CD14-positive monocyte (primary cell): ENCODE data around the gene ARG1. TPM values are rescaled to one million over a fixed set of nuclear protein-coding genes. Genes with fewer than 3 reads are reported as not detected.

ENCODE experiments used
- DNase-seq, 3 donors: peaks; one replicate each; pipeline ENCODE4 v3.0.0-alpha.2; 2011 to 2022
- H2AFZ ChIP-seq: 2 replicates; pipeline ENCODE4 v1.6.0; 2012; ENCODE audit warnings: mild to moderate bottlenecking, low read depth, low read length, inconsistent platforms; ENCODE audit not compliant: insufficient read depth, poor library complexity, severe bottlenecking
- H3K27ac ChIP-seq, 2 donors: 1 replicate in 1 of 2; 2 replicates in 1 of 2; pipeline ENCODE4 v1.5.1; 2012 to 2013; ENCODE audit warnings: low read length in 2 of 2, control low read depth in 1 of 2, inconsistent platforms in 1 of 2, low read depth in 1 of 2, mild to moderate bottlenecking in 1 of 2
- H3K27me3 ChIP-seq, 2 donors: one replicate each; pipeline versions ENCODE4 v1.6.0 to v1.6.1; 2011 to 2013; ENCODE audit warnings: low read length in 2 of 2; ENCODE audit not compliant: control insufficient read depth in 2 of 2, insufficient read depth in 2 of 2
- H3K36me3 ChIP-seq, 2 donors: replicated peaks in 1 of 2; 1 replicate in 1 of 2; 2 replicates in 1 of 2; pipeline versions ENCODE4 v1.5.1 to v1.6.1; 2012 to 2013; ENCODE audit warnings: low read length in 2 of 2, control low read depth in 1 of 2, inconsistent platforms in 1 of 2, mild to moderate bottlenecking in 1 of 2; ENCODE audit not compliant: insufficient read depth in 2 of 2, control insufficient read depth in 1 of 2
- H3K4me1 ChIP-seq, 2 donors: 1 replicate in 1 of 2; 2 replicates in 1 of 2; pipeline versions ENCODE4 v1.5.1 to v1.6.1; 2012 to 2013; ENCODE audit warnings: low read length in 2 of 2, control low read depth in 1 of 2, inconsistent platforms in 1 of 2, mild to moderate bottlenecking in 1 of 2, moderate library complexity in 1 of 2; ENCODE audit not compliant: insufficient read depth in 2 of 2, control insufficient read depth in 1 of 2
- H3K4me2 ChIP-seq: replicated peaks from 2 replicates; pipeline ENCODE3; 2012; ENCODE audit warnings: low read length, moderate library complexity, mild to moderate bottlenecking; ENCODE audit not compliant: poor library complexity, severe bottlenecking; ENCODE audit errors: extremely low read depth
- H3K4me3 ChIP-seq, 3 experiments: fragments of 200-600 bp in 1 of 3; sonication (generic) in 1 of 3; replicated peaks in 1 of 3; 1 replicate in 2 of 3; 2 replicates in 1 of 3; pipeline ENCODE4 v1.5.1; 2011 to 2013; ENCODE audit warnings: low read length in 3 of 3, mild to moderate bottlenecking in 3 of 3, control low read depth in 2 of 3, low read depth in 2 of 3, inconsistent platforms in 1 of 3, moderate library complexity in 1 of 3
- H3K79me2 ChIP-seq: 2 replicates; pipeline ENCODE4 v1.6.0; 2012; ENCODE audit warnings: mild to moderate bottlenecking, control low read depth, inconsistent platforms, low read length, moderate library complexity; ENCODE audit not compliant: insufficient read depth
- H3K9ac ChIP-seq: 2 replicates; pipeline ENCODE4 v1.6.0; 2017; ENCODE audit warnings: low read length, mild to moderate bottlenecking; ENCODE audit not compliant: insufficient read depth, poor library complexity, severe bottlenecking
- H3K9me3 ChIP-seq, 2 donors: replicated peaks in 1 of 2; 1 replicate in 1 of 2; 2 replicates in 1 of 2; pipeline versions ENCODE4 v1.5.1 to v1.6.1; 2012 to 2013; ENCODE audit warnings: low read length in 2 of 2, control low read depth in 1 of 2; ENCODE audit not compliant: control insufficient read depth in 1 of 2, insufficient read depth in 1 of 2
- H4K20me1 ChIP-seq: 2 replicates; pipeline ENCODE4 v1.6.0; 2012; ENCODE audit warnings: mild to moderate bottlenecking, low read length, control low read depth, moderate library complexity; ENCODE audit not compliant: insufficient read depth
- H3K27ac Mint-ChIP-seq, 7 donors: one replicate each; pipeline ENCODE4 v1.8.0; 2020; ENCODE audit warnings: mild to moderate bottlenecking in 7 of 7, mixed read lengths in 7 of 7, moderate library complexity in 6 of 7, inconsistent platforms in 2 of 7
- H3K27me3 Mint-ChIP-seq, 3 donors: one replicate each; pipeline ENCODE4 v1.8.0; 2021 to 2022; ENCODE audit warnings: low read depth in 3 of 3, mild to moderate bottlenecking in 3 of 3, mixed read lengths in 3 of 3, moderate library complexity in 3 of 3, inconsistent platforms in 1 of 3
- H3K36me3 Mint-ChIP-seq, 2 donors: one replicate each; pipeline ENCODE4 v1.8.0; 2020; ENCODE audit warnings: mixed read lengths in 2 of 2, inconsistent platforms in 1 of 2, mild to moderate bottlenecking in 1 of 2
- H3K4me1 Mint-ChIP-seq: one replicate; pipeline ENCODE4 v1.8.0; 2020; ENCODE audit warnings: mild to moderate bottlenecking, mixed read lengths
- H3K4me3 Mint-ChIP-seq, 2 donors: one replicate each; pipeline ENCODE4 v1.8.0; 2020; ENCODE audit warnings: mild to moderate bottlenecking in 2 of 2, mixed read lengths in 2 of 2, moderate library complexity in 1 of 2
- H3K9me3 Mint-ChIP-seq, 7 donors: one replicate each; pipeline ENCODE4 v1.8.0; 2020 to 2022; ENCODE audit warnings: mixed read lengths in 7 of 7, mild to moderate bottlenecking in 6 of 7, moderate library complexity in 6 of 7, inconsistent platforms in 2 of 7
- CTCF ChIP-seq: fragments of 200-600 bp; IDR thresholded peaks from one replicate; pipeline ENCODE4 v1.8.0; 2022; ENCODE audit warnings: antibody characterized with exemption, mild to moderate bottlenecking
- WGBS: methylation state at CpG from one replicate; pipeline ENCODE4 v1.1.5; 2013; ENCODE audit warnings: missing lambda C conversion rate; ENCODE audit not compliant: insufficient coverage; 5-methylcytosine and 5-hydroxymethylcytosine counted together
- intact Hi-C, 2 donors: fragments of 100-400 bp; cut with micrococcal nuclease; formaldehyde crosslinking; loops; one replicate each; pipeline versions ENCODE4 v1.15.0 to v1.15.1; 2023
- polyA plus RNA-seq, 3 donors: library from polyadenylated mRNA; depleted of rRNA in 1 of 3; unstranded in 2 of 3; stranded (reverse) in 1 of 3; fragments of 300-500 nt in 2 of 3; fragments of >200 nt in 1 of 3; fragmentation: Illumina TruSeq in 2 of 3; gene quantifications; 1 replicate in 2 of 3; 2 replicates in 1 of 3; pipeline ENCODE4 v1.2.3, GENCODE V29; 2012 to 2021

ARG1 gene
- polyA plus RNA-seq, 3 donors, result not detected

- no peak overlapping the region for H2AFZ ChIP-seq
- Mint-ChIP-seq H3K36me3 (no peaks in the 10 kb centered on the region), H3K4me3 (no peak overlapping the region), H3K4me1 (no peaks in the 10 kb centered on the region), H3K9me3 (peaks cover 0 to 6% (median 2%) of the 10 kb centered on the region in 7 donors), H3K27ac (no peak overlapping the region), H3K27me3 (peaks cover 0 to 3% (median 3%) of the 10 kb centered on the region in 3 donors)
- no peaks in the 10 kb centered on the region for H3K27me3 ChIP-seq
- H3K27ac ChIP-seq, result no peak overlapping the region
- H3K36me3 ChIP-seq, result no peaks in the 10 kb centered on the region
- no peak overlapping the region for H3K4me2 ChIP-seq
- H3K9me3 ChIP-seq, result no peaks in the 10 kb centered on the region
- no peak for DNase-seq
- no peaks in the 10 kb centered on the region for H3K79me2 ChIP-seq
- H3K4me1 ChIP-seq, result no peaks in the 10 kb centered on the region
- no peak overlapping the region for H3K9ac ChIP-seq
- H3K4me3 ChIP-seq, result no peak overlapping the region
- no peaks in the 10 kb centered on the region for H4K20me1 ChIP-seq
- intact Hi-C loops, result no loop called here
- no peak for TF ChIP-seq CTCF
- 100% methylated on average over 1 of the region's 2 CpGs for WGBS
Measured at GRCh38 chr6:131545317-131545716, 27.7 kb upstream of the ARG1 start.

DNA sequence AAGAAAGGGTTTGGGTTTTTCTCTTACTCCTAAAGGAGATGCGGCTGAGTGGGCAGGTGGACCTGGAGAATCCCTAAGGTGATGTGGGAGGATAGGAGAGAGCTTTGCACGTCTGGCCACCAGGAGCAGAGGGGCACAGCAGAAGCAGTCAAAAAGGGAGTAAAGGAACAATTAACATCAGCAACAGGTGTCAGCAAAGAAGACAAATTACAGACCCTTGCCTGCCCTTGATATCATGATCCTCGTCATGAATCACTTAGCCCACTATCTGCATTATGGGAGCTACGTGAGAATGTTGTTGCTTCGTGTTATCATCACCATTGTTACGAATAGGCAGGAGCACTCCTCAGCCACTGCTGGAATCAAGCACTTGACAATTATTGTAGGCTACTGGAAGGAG is 25.5 kb upstream of the ARG1 start:
- WGBS, result 86% methylated on average over 5 of the region's 6 CpGs
- Histone ChIP-seq H3K4me1 (no peaks in the 10 kb centered on the region), H4K20me1 (no peaks in the 10 kb centered on the region), H3K9me3 (no peaks in the 10 kb centered on the region), H2AFZ (no peak overlapping the region), H3K4me3 (no peak overlapping the region), H3K27me3 (no peaks in the 10 kb centered on the region), H3K79me2 (no peaks in the 10 kb centered on the region), H3K4me2 (no peak overlapping the region), H3K36me3 (no peaks in the 10 kb centered on the region), H3K9ac (no peak overlapping the region), H3K27ac (no peak overlapping the region)
- Mint-ChIP-seq H3K36me3 (no peaks in the 10 kb centered on the region), H3K4me1 (no peaks in the 10 kb centered on the region), H3K27ac (no peak overlapping the region), H3K27me3 (peaks cover 0 to 3% (median 1%) of the 10 kb centered on the region in 3 donors), H3K9me3 (peaks cover 0 to 3% (median under 1%) of the 10 kb centered on the region in 7 donors), H3K4me3 (no peak overlapping the region)
- no peak for TF ChIP-seq CTCF
- DNase-seq, result no peak
- intact Hi-C loops, result no loop called here
